Neuronal stem cell (in vitro differentiated cells): Measurements from ENCODE around the gene SLTM.
"Not testable (repeated sequence)": the region's sequence is repeated elsewhere in the genome, so short reads cannot be mapped to it uniquely, and the experiment has no call there.

Experiments used
- DNase-seq: peaks from one replicate; pipeline ENCODE4 v3.0.0-alpha.2; 2013; ENCODE audit warnings: low spot score
- H2AFZ ChIP-seq: one replicate; pipeline ENCODE4 v1.6.1; 2013; ENCODE audit warnings: mild to moderate bottlenecking, low read length, inconsistent platforms
- H2AK5ac ChIP-seq: 2 replicates; pipeline ENCODE4 v1.6.1; 2013; ENCODE audit warnings: low read depth, mild to moderate bottlenecking, inconsistent platforms, low read length, moderate library complexity, mixed read lengths
- H2BK120ac ChIP-seq: 2 replicates; pipeline ENCODE4 v1.6.1; 2013; ENCODE audit warnings: low read depth, mild to moderate bottlenecking, inconsistent platforms, low read length, moderate library complexity, mixed read lengths
- H2BK12ac ChIP-seq: one replicate; pipeline ENCODE4 v1.6.1; 2013; ENCODE audit warnings: low read length, inconsistent platforms
- H2BK15ac ChIP-seq: 2 replicates; pipeline ENCODE4 v1.6.1; 2013; ENCODE audit warnings: mild to moderate bottlenecking, low read length, inconsistent platforms, mixed read lengths
- H2BK5ac ChIP-seq: one replicate; pipeline ENCODE4 v1.6.1; 2013; ENCODE audit warnings: inconsistent platforms, mild to moderate bottlenecking, low read length, moderate library complexity
- H3K14ac ChIP-seq: one replicate; pipeline ENCODE4 v1.6.1; 2013; ENCODE audit warnings: low read length, inconsistent platforms
- H3K18ac ChIP-seq: 2 replicates; pipeline ENCODE4 v1.6.1; 2013; ENCODE audit warnings: low read length, inconsistent platforms
- H3K23ac ChIP-seq: 2 replicates; pipeline ENCODE4 v1.6.1; 2013; ENCODE audit warnings: low read depth, mild to moderate bottlenecking, mixed read lengths, low read length, inconsistent platforms; ENCODE audit not compliant: poor library complexity
- H3K27ac ChIP-seq: replicated peaks from 3 replicates; pipeline ENCODE4 v1.5.1; 2013; ENCODE audit warnings: low read length, inconsistent platforms
- H3K27me3 ChIP-seq, 3 experiments: 2 replicates each; pipeline ENCODE4 v1.6.1; 2013; ENCODE audit warnings: low read length in 3 of 3, mild to moderate bottlenecking in 2 of 3, inconsistent platforms in 1 of 3, low read depth in 1 of 3, mixed read lengths in 1 of 3, moderate library complexity in 1 of 3; ENCODE audit not compliant: control insufficient read depth in 3 of 3, insufficient read depth in 3 of 3
- H3K36me3 ChIP-seq, 2 donors: replicated peaks in 1 of 2; 2 replicates each; pipeline ENCODE4 v1.6.1; 2013; ENCODE audit warnings: low read length in 2 of 2; ENCODE audit not compliant: control insufficient read depth in 2 of 2, insufficient read depth in 2 of 2
- H3K4ac ChIP-seq: 2 replicates; pipeline ENCODE4 v1.6.1; 2013; ENCODE audit warnings: inconsistent platforms, mild to moderate bottlenecking, low read length, moderate library complexity
- H3K4me1 ChIP-seq, 2 donors: 1 replicate in 1 of 2; 2 replicates in 1 of 2; pipeline ENCODE4 v1.6.1; 2013; ENCODE audit warnings: low read length in 2 of 2, low read depth in 1 of 2; ENCODE audit not compliant: control insufficient read depth in 2 of 2, insufficient read depth in 1 of 2
- H3K4me2 ChIP-seq: one replicate; pipeline ENCODE4 v1.6.1; 2013; ENCODE audit warnings: mild to moderate bottlenecking, low read length, inconsistent platforms; ENCODE audit not compliant: insufficient read depth, poor library complexity, severe bottlenecking
- H3K4me3 ChIP-seq, 2 donors: 2 replicates each; pipeline ENCODE4 v1.5.1; 2013; ENCODE audit warnings: low read length in 2 of 2, mild to moderate bottlenecking in 2 of 2, inconsistent platforms in 1 of 2, moderate library complexity in 1 of 2
- H3K79me1 ChIP-seq: one replicate; pipeline ENCODE4 v1.6.1; 2013; ENCODE audit warnings: low read depth, mild to moderate bottlenecking, inconsistent platforms, low read length, moderate library complexity
- H3K9ac ChIP-seq: one replicate; pipeline ENCODE4 v1.6.1; 2013; ENCODE audit warnings: mild to moderate bottlenecking, low read depth, low read length, inconsistent platforms; ENCODE audit not compliant: poor library complexity
- H3K9me3 ChIP-seq, 2 donors: replicated peaks in 1 of 2; 2 replicates each; pipeline versions ENCODE3 to v1.6.1; 2013; ENCODE audit warnings: low read length in 2 of 2, mild to moderate bottlenecking in 2 of 2, inconsistent platforms in 1 of 2, low read depth in 1 of 2, mixed read lengths in 1 of 2, moderate library complexity in 1 of 2; ENCODE audit not compliant: control insufficient read depth in 2 of 2, insufficient read depth in 1 of 2
- H4K8ac ChIP-seq: one replicate; pipeline ENCODE4 v1.6.1; 2013; ENCODE audit warnings: low read depth, mild to moderate bottlenecking, inconsistent platforms, low read length, moderate library complexity
- H4K91ac ChIP-seq: one replicate; pipeline ENCODE4 v1.6.1; 2013; ENCODE audit warnings: low read length, low read depth, mild to moderate bottlenecking, inconsistent platforms; ENCODE audit not compliant: poor library complexity
- WGBS, 2 donors: extraction: QIAGEN DNeasy Blood & Tissue Kit; methylation state at CpG; one replicate each; pipeline ENCODE4 v1.1.7; 2013; ENCODE audit warnings: missing lambda C conversion rate in 2 of 2, mixed read lengths in 1 of 2; ENCODE audit not compliant: insufficient read length in 2 of 2, insufficient replicate concordance in 1 of 2; ENCODE audit errors: extremely low coverage in 2 of 2; 5-methylcytosine and 5-hydroxymethylcytosine counted together

The SLTM gene

GRCh38 chr15:58862326-58862725 lies 71.2 kb downstream of the SLTM start:
- no peaks in the 10 kb centered on the region for H3K79me1 ChIP-seq
- H3K4ac ChIP-seq = no peak overlapping the region
- H4K8ac ChIP-seq = no peak overlapping the region
- H2BK15ac ChIP-seq = no peak overlapping the region
- H3K4me1 ChIP-seq = peaks cover 0 to 7% of the 10 kb centered on the region in 2 donors
- no peak overlapping the region for H3K14ac ChIP-seq
- H4K91ac ChIP-seq = no peak overlapping the region
- no peak overlapping the region for H2AFZ ChIP-seq
- H3K27me3 ChIP-seq = peaks cover 0 to 4% (median 0%) of the 10 kb centered on the region in 3 experiments
- H3K4me3 ChIP-seq = no peak overlapping the region
- peaks cover 0 to 4% of the 10 kb centered on the region in 2 donors for H3K36me3 ChIP-seq
- no peak overlapping the region for H3K9ac ChIP-seq
- H2BK12ac ChIP-seq = no peak overlapping the region
- H3K23ac ChIP-seq = no peak overlapping the region
- no CpG with 5 or more reads among the region's 2 CpGs for WGBS, 2 donors
- H2AK5ac ChIP-seq = no peak overlapping the region
- H2BK5ac ChIP-seq = no peak overlapping the region
- no peak overlapping the region for H2BK120ac ChIP-seq
- no peak for DNase-seq
- no peak overlapping the region for H3K27ac ChIP-seq
- no peaks in the 10 kb centered on the region for H3K9me3 ChIP-seq
- no peak overlapping the region for H3K4me2 ChIP-seq
- no peak overlapping the region for H3K18ac ChIP-seq

- H3K4ac ChIP-seq, H3K4me1 ChIP-seq, H4K91ac ChIP-seq, H3K79me1 ChIP-seq, H2BK15ac ChIP-seq, H4K8ac ChIP-seq, H2BK120ac ChIP-seq, H3K23ac ChIP-seq, H3K9ac ChIP-seq, H3K9me3 ChIP-seq, H3K27ac ChIP-seq, H2BK12ac ChIP-seq, H3K18ac ChIP-seq, H2BK5ac ChIP-seq, H3K4me3 ChIP-seq, H3K27me3 ChIP-seq, H3K14ac ChIP-seq, H3K4me2 ChIP-seq, H2AK5ac ChIP-seq, DNase-seq, H2AFZ ChIP-seq: not testable (repeated sequence)
- WGBS, 2 donors = no CpG with 5 or more reads among the region's 1 CpG
- H3K36me3 ChIP-seq = peaks cover 0 to 37% of the 10 kb centered on the region in 2 donors
Observed at GRCh38 chr15:58856621-58857020, 76.9 kb downstream of the SLTM start.

DNA sequence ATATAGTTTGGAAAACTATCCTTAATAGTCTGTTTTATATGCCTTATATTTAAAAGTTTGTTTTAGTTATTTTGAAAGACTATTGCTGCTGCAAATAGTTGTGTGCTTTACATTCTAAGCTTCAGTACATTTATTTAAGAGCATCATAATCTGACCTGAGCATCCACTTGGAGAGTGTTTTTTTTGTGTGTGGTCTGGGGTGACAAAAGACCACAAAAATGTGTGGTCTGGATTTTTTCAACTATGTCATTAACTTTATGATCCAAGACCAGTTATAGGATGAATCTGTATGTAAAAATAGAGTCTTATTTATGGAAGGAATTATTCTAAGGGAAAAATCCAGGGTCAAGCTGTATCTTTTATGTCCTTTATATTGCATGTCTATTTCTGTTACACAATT lies 77.4 kb downstream of the SLTM start:
- H3K27me3 ChIP-seq = no peaks in the 10 kb centered on the region
- H2BK15ac ChIP-seq = no peak overlapping the region
- no peak overlapping the region for H3K23ac ChIP-seq
- no peak overlapping the region for H3K18ac ChIP-seq
- H3K27ac ChIP-seq = no peak overlapping the region
- no peak overlapping the region for H4K8ac ChIP-seq
- no peaks in the 10 kb centered on the region for H3K79me1 ChIP-seq
- no peak overlapping the region for H4K91ac ChIP-seq
- no peak overlapping the region for H3K9ac ChIP-seq
- H3K9me3 ChIP-seq = no peaks in the 10 kb centered on the region
- no peak overlapping the region for H3K4me2 ChIP-seq
- no peak overlapping the region for H2AFZ ChIP-seq
- no peaks in the 10 kb centered on the region for H3K4me1 ChIP-seq
- H2AK5ac ChIP-seq = no peak overlapping the region
- no peak for DNase-seq
- H3K14ac ChIP-seq = no peak overlapping the region
- no peak overlapping the region for H3K4ac ChIP-seq
- no peak overlapping the region for H3K4me3 ChIP-seq
- H3K36me3 ChIP-seq = peaks cover 0 to 40% of the 10 kb centered on the region in 2 donors
- no peak overlapping the region for H2BK12ac ChIP-seq
- no peak overlapping the region for H2BK5ac ChIP-seq
- H2BK120ac ChIP-seq = no peak overlapping the region

GRCh38 chr15:58854593-58854992 lies 78.9 kb downstream of the SLTM start:
- Histone ChIP-seq H4K8ac (no peak overlapping the region), H4K91ac (no peak overlapping the region), H2BK120ac (no peak overlapping the region), H2BK12ac (no peak overlapping the region), H3K9ac (no peak overlapping the region), H3K79me1 (no peaks in the 10 kb centered on the region), H3K4me1 (no peaks in the 10 kb centered on the region), H3K23ac (no peak overlapping the region), H2BK15ac (no peak overlapping the region), H2AFZ (no peak overlapping the region), H2AK5ac (no peak overlapping the region), H3K36me3 (peaks cover 0 to 45% of the 10 kb centered on the region in 2 donors), H3K27ac (no peak overlapping the region), H3K18ac (no peak overlapping the region), H3K27me3 (no peaks in the 10 kb centered on the region), H3K4me3 (no peak overlapping the region), H3K4ac (no peak overlapping the region), H2BK5ac (no peak overlapping the region), H3K14ac (no peak overlapping the region), H3K9me3 (no peaks in the 10 kb centered on the region), H3K4me2 (no peak overlapping the region)
- no CpG with 5 or more reads among the region's 4 CpGs for WGBS, 2 donors
- DNase-seq = no peak
